ENCODE results near the gene TM9SF1. TPM values are rescaled to one million over a fixed set of nuclear protein-coding genes. Genes with fewer than 3 reads are reported as not detected.

TM9SF1 gene
- total RNA-seq, 1 experiment from 2014 or later: 55.5 TPM

DNA sequence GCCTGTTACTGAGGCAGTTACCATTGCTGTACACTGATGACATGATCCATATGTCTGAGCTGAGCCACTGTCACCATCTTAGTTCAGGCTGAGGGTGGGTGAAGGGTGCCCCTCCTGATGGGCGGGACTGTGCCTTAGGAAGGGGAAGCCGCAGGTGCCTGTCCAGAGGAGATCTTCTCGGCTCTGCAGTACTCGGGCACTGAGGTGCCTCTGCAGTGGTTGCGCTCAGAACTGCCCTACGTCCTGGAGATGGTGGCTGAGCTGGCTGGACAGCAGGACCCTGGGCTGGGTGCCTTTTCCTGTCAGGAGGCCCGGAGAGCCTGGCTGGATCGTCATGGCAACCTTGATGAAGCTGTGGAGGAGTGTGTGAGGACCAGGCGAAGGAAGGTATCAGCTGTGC, 44.2 kb downstream of the TM9SF1 start:
- no TSS peak for BruUV-seq (replicated peaks)
- no peak overlapping the region for H3K27ac ChIP-seq (ENCODE audit: low read depth, low read length, poor library complexity, severe bottlenecking)
- no peak for DNase-seq (ENCODE audit: low spot score)
- ChIA-PET CTCF (no interaction called here), POLR2A (ENCODE audit: low non-redundant PET) (no interaction called here)
- peaks cover 5% of the 10 kb centered on the region for H3K4me1 ChIP-seq (ENCODE audit: insufficient read depth, low read length, poor library complexity, severe bottlenecking)
- H3K9me3 ChIP-seq (ENCODE audit: low read depth, low read length, poor library complexity, severe bottlenecking): no peaks in the 10 kb centered on the region
- H3K36me3 ChIP-seq (ENCODE audit: insufficient read depth, low read length, poor library complexity, severe bottlenecking): peaks cover 52% of the 10 kb centered on the region
- H3K4me3 ChIP-seq (ENCODE audit: low read depth, low read length, poor library complexity, severe bottlenecking): no peak overlapping the region
- TF ChIP-seq EZH2 (IDR thresholded peaks at IDR 0.05; ENCODE audit: borderline replicate concordance, low read depth, low read length, poor library complexity, severe bottlenecking): no peak
- TF ChIP-seq, protein P1, sequence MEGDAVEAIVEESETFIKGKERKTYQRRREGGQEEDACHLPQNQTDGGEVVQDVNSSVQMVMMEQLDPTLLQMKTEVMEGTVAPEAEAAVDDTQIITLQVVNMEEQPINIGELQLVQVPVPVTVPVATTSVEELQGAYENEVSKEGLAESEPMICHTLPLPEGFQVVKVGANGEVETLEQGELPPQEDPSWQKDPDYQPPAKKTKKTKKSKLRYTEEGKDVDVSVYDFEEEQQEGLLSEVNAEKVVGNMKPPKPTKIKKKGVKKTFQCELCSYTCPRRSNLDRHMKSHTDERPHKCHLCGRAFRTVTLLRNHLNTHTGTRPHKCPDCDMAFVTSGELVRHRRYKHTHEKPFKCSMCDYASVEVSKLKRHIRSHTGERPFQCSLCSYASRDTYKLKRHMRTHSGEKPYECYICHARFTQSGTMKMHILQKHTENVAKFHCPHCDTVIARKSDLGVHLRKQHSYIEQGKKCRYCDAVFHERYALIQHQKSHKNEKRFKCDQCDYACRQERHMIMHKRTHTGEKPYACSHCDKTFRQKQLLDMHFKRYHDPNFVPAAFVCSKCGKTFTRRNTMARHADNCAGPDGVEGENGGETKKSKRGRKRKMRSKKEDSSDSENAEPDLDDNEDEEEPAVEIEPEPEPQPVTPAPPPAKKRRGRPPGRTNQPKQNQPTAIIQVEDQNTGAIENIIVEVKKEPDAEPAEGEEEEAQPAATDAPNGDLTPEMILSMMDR (conservative IDR thresholded peaks at IDR 0.05; ENCODE audit: low read depth, low read length): no peak
- intact Hi-C loops (cut with micrococcal nuclease; ENCODE audit: unreplicated experiment): no loop called here
- H3K27me3 ChIP-seq (replicated peaks; ENCODE audit: insufficient read depth, low read depth, low read length, poor library complexity): no peaks in the 10 kb centered on the region

DNA sequence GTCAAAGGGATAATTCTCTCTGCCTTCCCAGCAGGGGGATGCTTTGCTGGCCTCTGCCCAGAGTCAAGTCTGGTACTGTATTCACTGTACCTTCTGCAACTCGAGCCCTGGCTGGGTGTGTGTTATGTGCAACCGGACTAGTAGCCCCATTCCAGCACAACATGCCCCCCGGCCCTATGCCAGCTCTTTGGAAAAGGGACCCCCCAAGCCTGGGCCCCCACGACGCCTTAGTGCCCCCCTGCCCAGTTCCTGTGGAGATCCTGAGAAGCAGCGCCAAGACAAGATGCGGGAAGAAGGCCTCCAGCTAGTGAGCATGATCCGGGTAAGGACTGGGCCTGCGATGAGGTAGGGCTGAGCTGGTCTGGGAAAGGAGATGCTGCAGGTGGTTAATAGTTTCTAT, 44.7 kb downstream of the TM9SF1 start:
- Histone ChIP-seq H3K4me3 (ENCODE audit: low read depth, low read length, poor library complexity, severe bottlenecking) (no peak overlapping the region), H3K4me1 (ENCODE audit: insufficient read depth, low read length, poor library complexity, severe bottlenecking) (peaks cover 8% of the 10 kb centered on the region), H3K27me3 (replicated peaks; ENCODE audit: insufficient read depth, low read depth, low read length, poor library complexity) (no peaks in the 10 kb centered on the region), H3K27ac (ENCODE audit: low read depth, low read length, poor library complexity, severe bottlenecking) (no peak overlapping the region), H3K36me3 (ENCODE audit: insufficient read depth, low read length, poor library complexity, severe bottlenecking) (peaks cover 48% of the 10 kb centered on the region), H3K9me3 (ENCODE audit: low read depth, low read length, poor library complexity, severe bottlenecking) (no peaks in the 10 kb centered on the region)
- no peak for DNase-seq (ENCODE audit: low spot score)
- TF ChIP-seq EZH2 (IDR thresholded peaks at IDR 0.05; ENCODE audit: borderline replicate concordance, low read depth, low read length, poor library complexity, severe bottlenecking): no peak
- TF ChIP-seq, protein P1 (conservative IDR thresholded peaks at IDR 0.05; ENCODE audit: low read depth, low read length): no peak
- no TSS peak for BruUV-seq (replicated peaks)
- ChIA-PET CTCF (no interaction called here), POLR2A (ENCODE audit: low non-redundant PET) (no interaction called here)
- intact Hi-C loops (cut with micrococcal nuclease; ENCODE audit: unreplicated experiment): no loop called here

DNA sequence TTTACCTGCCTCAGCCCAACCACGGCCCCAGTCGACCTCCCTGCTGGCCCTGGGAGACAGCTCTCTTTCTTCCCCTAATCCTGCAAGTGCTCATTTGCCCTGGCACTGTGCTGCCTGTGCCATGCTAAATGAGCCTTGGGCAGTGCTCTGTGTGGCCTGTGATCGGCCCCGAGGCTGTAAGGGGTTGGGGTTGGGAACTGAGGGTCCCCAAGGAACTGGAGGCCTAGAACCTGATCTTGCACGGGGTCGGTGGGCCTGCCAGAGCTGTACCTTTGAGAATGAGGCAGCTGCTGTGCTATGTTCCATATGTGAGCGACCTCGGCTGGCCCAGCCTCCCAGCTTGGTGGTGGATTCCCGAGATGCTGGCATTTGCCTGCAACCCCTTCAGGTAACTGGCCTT, 45.2 kb downstream of the TM9SF1 start:
- POLR2A ChIA-PET (ENCODE audit: low non-redundant PET): no interaction called here
- CTCF ChIA-PET: no interaction called here
- Histone ChIP-seq H3K4me3 (ENCODE audit: low read depth, low read length, poor library complexity, severe bottlenecking) (no peak overlapping the region), H3K9me3 (ENCODE audit: low read depth, low read length, poor library complexity, severe bottlenecking) (no peaks in the 10 kb centered on the region), H3K27me3 (replicated peaks; ENCODE audit: insufficient read depth, low read depth, low read length, poor library complexity) (no peaks in the 10 kb centered on the region), H3K4me1 (ENCODE audit: insufficient read depth, low read length, poor library complexity, severe bottlenecking) (peaks cover 12% of the 10 kb centered on the region), H3K27ac (ENCODE audit: low read depth, low read length, poor library complexity, severe bottlenecking) (no peak overlapping the region), H3K36me3 (ENCODE audit: insufficient read depth, low read length, poor library complexity, severe bottlenecking) (peaks cover 43% of the 10 kb centered on the region)
- DNase-seq (ENCODE audit: low spot score): no peak
- TF ChIP-seq, protein P1 (conservative IDR thresholded peaks at IDR 0.05; ENCODE audit: low read depth, low read length): no peak
- no peak for TF ChIP-seq EZH2 (IDR thresholded peaks at IDR 0.05; ENCODE audit: borderline replicate concordance, low read depth, low read length, poor library complexity, severe bottlenecking)
- intact Hi-C loops (cut with micrococcal nuclease; ENCODE audit: unreplicated experiment): no loop called here
- BruUV-seq (replicated peaks): no TSS peak
